Endothelial cell of hepatic sinusoid (primary cell): ENCODE results near the gene MLST8.

Experiments used
- in situ Hi-C: cut with HindIII; loops from 2 replicates; pipeline ENCODE4 v1.10.0; 2017; ENCODE audit warnings: low sequenced_read_pairs

MLST8 gene

GRCh38 chr16:2171601-2172178, 33.6 kb upstream of the MLST8 start:
- in situ Hi-C loops, result loop anchor here (25.0 kb wide), 2 partner anchors 266 to 309 kb away; partner anchors contain the start of genes CCNF and MEIOB

GRCh38 chr16:2172688-2173335, 32.4 kb upstream of the MLST8 start:
- in situ Hi-C loops, result loop anchor here (25.0 kb wide), 2 partner anchors 264 to 311 kb away; partner anchors contain the start of genes CCNF and MEIOB

- in situ Hi-C loops, result loop anchor here (25.0 kb wide), 2 partner anchors 264 to 311 kb away; partner anchors contain the start of genes CCNF and MEIOB
These were observed 31.9 kb upstream of the MLST8 start for GRCh38 chr16:2173366-2173765.

- in situ Hi-C loops, result loop anchor here (25.0 kb wide), 2 partner anchors 263 to 312 kb away; partner anchors contain the start of genes CCNF and MEIOB
These were observed 31.3 kb upstream of the MLST8 start for GRCh38 chr16:2173916-2174315.

DNA sequence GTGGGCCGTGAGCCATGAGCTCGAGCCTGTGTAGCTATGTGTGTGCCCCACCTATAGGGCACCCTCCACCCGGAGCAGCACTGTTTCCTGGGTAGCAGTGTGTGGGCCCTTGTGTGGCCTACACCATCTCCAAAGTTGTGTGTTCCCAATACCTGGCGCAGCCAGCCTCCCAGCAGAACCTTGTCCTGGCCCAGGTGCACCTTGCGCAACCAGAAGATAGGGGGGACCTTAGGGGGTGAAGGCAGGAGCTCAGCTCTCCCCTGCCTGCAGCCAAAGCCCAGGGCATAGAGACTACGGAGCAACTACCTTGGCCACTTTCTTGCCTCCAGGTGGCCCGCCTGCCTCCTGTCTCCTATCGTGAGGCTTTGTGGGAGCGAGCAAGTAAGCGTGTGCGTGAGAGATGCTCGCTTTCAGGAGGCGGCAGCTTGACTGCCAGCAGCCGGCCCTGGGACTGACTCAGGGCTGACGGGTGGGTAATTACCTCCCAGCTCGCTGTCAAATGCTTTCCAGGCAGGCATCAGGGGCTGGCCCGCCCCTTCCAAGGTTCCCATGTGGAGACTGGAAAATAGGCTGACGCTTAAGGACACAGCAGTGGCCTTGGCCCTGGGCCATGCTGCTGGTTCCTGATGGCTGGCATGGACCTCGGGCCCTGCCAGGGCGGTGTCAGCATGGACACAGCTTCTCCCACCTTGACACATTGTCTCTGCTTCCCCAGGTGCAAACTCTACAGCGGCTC, 30.7 kb upstream of the MLST8 start:
- in situ Hi-C loops, result loop anchor here (25.0 kb wide), 2 partner anchors 263 to 312 kb away; partner anchors contain the start of genes CCNF and MEIOB

- in situ Hi-C loops, result no loop called here
These were observed 29.8 kb upstream of the MLST8 start for GRCh38 chr16:2175454-2175853.

GRCh38 chr16:2176047-2176446, 29.2 kb upstream of the MLST8 start:
- in situ Hi-C loops, result no loop called here

- in situ Hi-C loops, result no loop called here
These were observed 28.2 kb upstream of the MLST8 start for GRCh38 chr16:2177101-2177500.

DNA sequence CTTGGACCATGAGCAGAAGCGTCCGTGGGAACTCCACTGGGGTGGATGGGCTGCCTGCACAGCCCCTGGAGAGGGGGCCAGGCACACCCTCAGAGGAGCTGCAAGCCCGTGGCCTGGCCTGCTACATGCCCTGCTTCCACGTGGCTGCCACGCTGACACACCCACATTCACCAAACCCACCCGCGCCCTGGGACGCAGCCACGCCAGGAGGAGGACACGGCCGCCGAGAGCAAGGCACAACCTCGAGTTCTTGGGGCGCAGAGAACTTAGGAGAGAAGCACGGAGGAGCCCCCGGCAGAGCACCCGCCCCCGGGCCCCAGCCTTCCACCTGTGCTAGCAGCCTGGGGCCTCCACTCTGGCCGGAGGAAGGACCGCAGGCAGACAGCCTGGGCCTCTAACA, 27.7 kb upstream of the MLST8 start:
- in situ Hi-C loops, result no loop called here

DNA sequence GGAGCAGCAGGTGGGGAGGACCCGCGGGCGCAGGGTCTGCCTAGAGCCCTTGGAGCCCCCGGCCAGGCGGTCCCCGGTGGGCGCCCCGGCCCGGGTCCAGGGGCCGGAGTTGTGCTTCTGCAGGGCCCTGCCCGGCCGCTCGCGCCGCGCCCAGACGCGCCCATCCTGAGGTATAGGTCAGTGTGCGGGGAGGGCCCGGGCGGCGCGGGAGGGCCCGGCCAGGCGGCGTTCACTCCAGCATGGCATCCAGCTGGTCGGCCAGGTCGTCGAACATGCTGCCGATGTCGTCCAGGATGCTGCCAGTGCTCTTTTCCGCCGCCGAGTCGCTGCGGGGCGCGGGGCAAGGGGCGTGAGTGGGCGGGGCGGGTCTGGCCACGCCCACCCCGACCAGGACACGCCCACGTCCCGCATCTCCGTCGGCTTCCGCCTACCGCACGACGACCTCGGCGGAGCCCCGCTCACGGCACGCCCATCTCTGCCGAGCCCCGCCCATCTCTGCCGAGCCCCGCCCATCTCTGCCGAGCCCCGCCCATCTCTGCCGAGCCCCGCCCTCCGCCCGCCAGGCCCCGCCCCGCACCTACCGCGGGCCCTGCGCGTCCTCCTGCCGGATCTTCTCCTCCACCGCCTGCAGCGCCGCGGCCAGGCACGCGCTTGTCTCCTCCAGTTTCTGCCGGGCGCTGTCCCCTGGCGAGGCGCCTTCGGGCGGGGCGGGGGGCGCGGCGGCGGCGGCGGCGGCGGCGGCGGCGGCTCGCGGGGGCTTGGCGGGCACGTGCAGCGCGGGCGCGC, 26.7 kb upstream of the MLST8 start:
- in situ Hi-C loops, result no loop called here

DNA sequence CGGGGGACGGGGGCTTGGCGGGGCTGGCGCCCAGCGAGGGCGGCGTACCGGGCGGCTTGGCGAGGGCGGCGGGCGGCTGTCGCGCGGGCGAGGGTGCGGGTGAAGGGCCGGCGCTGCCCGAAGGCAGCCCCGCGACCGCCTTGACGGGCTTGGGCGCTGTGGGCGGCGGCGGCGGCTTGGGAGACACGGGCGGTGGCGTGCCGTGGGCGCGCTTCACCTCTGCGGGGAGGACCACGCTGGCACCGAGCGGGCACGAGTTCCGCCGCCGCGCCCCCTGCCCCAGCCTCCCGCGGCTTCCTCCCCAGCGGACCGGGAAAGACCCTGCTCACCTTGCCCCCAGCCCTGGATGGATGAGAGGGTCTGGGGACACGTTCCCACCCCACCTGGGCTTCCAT, 26.1 kb upstream of the MLST8 start:
- in situ Hi-C loops, result no loop called here

GRCh38 chr16:2179576-2179975, 25.7 kb upstream of the MLST8 start:
- in situ Hi-C loops, result no loop called here

- in situ Hi-C loops, result no loop called here
These were observed 24.8 kb upstream of the MLST8 start for GRCh38 chr16:2180461-2180860.

- in situ Hi-C loops, result no loop called here
These were observed 24.0 kb upstream of the MLST8 start for GRCh38 chr16:2180962-2181923.

GRCh38 chr16:2181952-2182351, 23.3 kb upstream of the MLST8 start:
- in situ Hi-C loops, result no loop called here

- in situ Hi-C loops, result no loop called here
These were observed 21.6 kb upstream of the MLST8 start for GRCh38 chr16:2183671-2184070.

DNA sequence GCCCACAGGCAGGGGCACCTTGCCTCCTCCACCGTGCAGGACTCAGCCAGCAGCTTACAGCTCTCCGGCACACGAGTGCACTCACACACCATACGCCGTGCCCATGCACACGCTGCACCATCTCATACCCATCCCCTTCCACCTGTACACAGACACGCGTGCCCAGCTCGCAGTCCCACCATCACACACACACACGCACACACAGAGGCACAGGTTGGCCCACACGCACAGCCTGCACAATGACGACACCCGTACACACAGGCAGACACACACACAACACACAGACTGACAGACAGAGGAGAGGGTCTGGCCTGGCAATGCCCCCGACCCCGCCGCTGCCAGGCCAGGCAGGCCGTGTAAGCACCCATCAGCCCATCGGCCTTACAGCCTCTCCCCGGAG, 20.9 kb upstream of the MLST8 start:
- in situ Hi-C loops, result no loop called here

DNA sequence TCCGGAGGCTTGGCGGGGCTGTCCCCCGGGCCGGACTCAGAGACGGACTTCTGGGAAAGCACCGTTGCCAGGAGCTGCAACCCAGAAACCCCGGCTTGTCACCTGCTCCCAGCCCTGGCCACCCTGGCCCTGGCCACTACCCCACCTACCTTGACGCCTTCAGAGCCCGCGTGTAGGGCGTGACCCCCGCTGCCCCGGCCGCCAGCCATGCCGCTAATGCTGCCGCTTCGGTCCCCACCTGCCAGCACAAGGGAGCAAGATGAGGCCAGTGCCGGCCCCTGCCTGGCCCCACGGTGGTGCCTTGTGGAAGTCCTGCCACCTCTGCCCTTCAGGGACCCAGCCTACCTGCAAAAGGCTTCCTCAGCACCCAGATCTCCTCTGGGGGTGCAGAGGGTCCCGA, 20.3 kb upstream of the MLST8 start:
- in situ Hi-C loops, result no loop called here

DNA sequence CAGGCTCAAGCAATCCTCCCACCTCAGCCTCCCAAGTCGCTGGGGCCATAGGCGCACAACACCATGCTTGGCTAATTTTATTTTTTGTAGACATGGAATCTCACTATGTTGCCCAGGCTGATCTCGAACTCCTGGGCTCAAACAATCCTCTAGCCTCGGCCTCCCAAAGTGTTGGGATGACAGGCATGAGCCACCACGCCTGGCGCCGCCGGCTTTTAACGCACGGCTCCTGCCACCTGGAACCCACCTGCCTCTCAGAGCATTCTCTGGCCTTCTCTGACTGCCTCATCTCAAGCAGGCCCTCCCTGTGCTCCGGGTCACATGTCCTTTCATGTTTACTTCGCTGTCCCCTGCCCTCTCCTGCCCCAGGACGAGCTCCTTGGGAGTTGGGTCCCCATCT, 19.2 kb upstream of the MLST8 start:
- in situ Hi-C loops, result no loop called here

DNA sequence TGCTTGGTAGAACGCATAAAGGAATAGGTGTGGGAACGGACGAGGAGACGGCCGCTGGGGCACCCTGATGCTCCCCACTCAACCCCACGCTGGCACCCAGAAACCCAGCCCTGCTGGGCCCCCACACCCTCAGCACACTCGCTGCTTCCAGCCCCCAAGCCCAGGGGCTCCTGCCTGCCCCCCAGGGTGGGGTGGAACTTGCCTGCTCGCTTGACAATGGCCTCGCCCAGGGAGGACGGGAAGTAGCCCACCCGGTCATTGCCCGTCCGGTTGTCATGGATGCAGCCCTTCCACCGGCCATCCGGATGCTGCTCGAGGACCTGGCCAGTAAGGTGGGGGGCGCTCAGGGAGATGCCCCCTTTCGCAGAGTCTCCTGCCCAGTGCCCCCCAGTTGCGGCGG, 18.7 kb upstream of the MLST8 start:
- in situ Hi-C loops, result no loop called here
